ENCODE data around the gene ANKRD12.

ANKRD12 gene

DNA sequence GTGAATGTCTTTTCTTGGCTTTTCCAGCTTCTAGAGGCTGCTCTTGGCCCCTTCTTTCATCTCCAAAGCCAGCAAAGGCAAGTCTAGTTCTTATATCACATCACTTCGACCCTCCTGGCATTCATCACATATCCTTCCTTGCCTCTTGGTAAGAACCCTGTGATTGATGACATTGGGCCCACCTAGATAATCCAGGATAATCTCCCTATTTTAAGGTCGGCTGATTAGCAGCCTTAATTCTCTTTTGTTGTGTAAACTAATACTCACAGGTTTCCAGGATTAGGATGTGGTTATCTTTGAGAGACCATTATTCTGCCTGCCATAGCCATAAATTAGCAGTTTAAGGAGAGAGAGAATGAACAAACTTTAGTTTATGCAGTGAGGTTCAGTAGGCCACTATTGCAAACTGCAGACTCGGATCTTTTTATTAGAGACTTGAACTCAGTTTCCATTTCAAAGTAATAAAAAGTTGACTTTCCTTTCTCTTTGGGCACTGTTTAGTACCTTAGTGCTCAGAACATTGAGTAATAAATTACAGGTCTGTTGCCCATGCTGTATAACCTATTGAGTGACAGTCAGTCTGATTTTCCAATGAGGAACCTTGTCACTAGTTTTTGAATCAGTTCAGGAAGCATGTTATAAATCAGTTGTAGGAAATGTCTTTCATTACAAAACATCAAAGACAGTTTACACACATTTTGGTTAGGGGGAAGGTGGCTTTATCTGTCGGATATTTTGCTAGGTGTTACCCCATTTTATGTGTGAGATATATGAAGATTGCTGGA, 29.6 kb upstream of the ANKRD12 start:
- no peak for DNase-seq

DNA sequence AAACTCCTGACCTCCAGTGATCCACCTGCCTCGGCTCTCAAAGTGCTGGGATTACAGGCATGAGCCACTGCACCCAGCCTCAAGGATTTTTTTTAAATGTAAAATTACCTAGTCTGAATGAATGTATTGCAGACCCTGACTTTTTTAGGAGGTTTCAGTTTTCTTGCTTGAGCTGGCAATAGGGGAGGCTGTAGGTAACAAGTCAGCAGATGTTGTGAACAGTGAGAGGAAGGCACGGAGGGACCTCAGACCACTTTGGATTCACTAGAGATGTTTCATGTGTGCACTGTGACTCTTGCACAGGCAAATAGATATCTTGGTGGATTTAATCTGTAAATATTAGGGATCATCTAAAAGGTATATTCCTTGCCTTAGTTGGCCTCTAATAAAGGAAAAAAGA, 27.7 kb upstream of the ANKRD12 start:
- no peak for DNase-seq

DNA sequence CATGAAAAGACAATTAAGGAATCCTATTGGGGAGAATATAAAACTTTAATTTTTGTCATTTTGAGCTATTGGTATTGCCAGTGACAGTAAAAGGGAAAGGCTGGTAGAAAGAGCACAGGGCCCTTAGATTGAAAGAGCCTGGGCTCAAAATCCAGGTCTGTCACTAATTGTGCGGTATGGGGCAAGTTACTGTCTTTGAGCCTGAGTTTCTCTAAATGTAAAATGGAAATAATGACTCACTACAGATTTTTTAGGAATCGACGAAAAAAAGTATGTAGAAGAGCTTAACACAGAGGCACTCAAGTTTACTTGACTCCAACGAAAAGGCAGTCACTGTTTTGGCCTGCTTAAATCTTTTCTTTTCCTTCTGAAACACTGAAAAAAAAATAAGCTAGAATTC, 27.1 kb upstream of the ANKRD12 start:
- DNase-seq = no peak

DNA sequence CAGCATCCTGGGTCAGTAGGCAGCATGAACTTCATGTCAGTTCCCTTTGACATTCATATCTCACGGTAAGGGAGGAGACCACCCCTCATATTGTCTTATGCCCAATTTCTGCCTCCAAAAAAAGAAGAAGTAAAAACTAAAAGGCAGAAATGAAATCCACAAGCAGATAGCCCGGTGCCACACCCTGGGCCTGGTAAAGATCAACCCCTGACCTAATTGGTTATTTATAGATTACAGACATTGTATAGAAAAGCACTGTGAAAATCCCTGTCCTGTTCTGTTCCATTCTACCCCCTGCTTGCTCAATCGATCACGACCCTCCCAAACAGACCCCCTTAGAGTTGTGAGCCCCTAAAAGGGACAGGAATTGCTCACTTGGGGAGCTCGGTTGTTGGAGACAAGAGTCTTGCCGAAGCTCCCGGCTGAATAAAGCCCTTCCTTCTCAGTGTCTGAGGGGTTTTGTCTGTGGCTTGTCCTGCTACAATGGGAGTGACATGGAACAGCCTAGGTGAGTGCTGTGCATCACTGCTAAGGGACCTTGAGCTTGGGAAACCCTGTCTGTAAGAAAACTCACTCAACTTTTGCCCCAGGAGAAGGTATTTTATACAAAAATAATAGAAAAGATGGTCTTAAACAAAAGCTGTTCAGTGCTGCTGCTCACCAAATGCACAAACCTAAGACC, 23.0 kb upstream of the ANKRD12 start:
- DNase-seq = no peak

DNA sequence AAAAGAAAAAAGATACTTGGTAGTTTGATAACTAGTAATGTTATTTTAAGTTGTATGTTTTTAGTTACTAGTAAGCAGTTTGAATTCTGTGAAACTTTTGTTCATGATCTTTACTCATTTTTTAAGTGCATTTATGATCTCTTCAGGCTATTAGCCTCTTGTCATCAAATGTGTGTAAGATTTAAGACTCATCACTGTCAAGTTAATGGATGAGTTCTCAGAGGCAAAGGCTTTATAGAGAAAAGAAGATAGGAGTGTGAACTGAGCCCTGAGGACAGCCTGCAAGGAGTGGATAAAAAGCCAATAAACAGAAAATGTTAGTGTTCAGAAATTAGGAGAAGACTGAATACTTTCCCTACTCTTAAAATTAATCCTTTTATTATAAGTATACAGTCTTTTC, 20.6 kb upstream of the ANKRD12 start:
- DNase-seq = no peak

DNA sequence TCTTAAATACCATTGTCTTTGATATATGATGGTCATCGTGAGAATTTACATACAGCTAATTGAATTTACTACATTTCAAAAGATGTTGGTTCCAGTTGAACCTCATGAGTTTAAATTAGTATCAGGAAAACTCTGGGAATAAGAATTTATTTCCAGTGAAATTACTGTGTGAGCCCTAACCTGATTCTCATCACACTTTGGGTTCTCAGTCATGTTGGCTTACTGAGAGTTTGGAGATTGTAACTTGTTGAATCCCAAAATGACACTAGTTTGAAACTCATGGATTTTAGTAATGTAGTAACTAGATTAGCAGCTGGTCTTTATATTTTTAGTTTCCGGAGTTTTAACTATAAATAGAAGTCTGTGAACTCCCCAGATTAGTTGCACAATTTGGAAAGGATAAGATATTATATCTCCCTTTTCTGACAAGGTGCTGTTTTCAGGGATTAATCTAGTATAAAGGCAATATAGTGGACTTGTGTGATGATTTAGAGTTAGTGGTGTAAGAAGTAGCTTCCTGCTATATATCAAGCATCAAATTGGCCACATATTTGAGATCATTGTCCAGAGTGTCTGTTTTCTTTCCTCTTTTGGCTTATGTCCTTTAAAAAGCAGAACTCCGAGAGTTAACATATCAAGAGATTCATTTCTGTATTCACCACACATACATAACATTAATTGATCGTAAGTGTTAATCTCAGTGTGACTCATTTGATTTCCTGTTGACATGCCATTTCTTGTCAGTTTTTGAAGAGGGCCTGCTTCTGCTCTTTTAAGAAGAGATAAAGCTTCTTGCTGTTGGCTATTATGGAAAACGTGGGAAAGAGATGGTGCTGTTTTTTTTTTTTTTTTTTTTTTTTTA, 18.4 kb upstream of the ANKRD12 start:
- no peak for DNase-seq

DNA sequence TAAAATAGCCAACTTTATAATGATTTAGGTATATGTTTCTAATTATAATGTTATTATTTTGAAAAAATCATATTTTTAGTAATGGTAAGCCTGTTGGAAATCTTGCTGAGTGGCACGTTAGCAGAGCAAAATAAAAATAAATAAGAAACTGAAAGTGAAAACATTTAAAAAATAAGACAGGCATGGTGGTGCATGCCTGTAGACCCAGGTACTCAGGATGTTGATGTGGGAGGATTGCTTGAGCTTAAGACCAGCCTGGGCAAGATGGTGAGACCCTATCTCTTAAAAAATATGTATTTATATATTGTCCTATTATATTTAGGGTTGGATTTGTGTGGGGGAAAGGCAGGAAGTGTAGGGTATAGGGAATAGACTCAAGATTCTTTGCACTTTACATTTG, 15.8 kb upstream of the ANKRD12 start:
- no peak for DNase-seq

DNA sequence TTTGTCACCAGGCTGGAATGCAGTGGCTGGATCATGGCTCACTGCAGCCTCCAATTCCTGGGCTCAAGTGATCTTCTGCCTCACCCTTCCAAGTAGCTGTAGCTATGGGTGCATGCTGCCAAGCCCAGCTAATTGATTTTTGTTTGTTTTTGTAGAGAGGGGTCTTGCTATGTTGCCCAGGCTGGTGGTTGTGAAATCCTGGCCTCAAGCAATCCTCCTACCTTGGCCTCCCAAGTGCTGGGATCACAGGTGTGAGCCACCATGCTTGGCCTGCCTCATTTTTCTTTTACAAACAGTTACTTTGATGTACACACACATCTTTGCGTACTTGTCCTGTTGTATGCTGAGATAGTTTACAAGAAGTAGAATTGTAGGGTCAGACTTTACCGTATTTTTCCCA, 13.1 kb upstream of the ANKRD12 start:
- DNase-seq = no peak

DNA sequence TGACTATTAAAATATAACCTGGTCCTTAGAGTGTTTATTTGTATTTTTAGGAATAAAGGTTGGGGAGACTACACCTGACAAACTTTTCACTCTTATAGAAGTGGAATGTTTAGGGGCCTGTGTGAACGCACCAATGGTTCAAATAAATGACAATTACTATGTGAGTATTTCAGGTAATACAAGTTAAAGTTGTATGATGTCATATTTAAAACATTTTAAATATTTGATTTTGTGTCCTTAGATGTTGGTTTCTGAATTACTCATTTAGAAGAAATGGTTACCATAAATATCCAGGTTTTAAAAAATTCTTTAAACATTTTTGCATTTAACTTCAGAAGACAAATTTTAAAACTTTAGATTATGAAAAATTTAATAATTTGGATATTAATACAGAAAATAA, 11.8 kb upstream of the ANKRD12 start:
- DNase-seq = no peak

DNA sequence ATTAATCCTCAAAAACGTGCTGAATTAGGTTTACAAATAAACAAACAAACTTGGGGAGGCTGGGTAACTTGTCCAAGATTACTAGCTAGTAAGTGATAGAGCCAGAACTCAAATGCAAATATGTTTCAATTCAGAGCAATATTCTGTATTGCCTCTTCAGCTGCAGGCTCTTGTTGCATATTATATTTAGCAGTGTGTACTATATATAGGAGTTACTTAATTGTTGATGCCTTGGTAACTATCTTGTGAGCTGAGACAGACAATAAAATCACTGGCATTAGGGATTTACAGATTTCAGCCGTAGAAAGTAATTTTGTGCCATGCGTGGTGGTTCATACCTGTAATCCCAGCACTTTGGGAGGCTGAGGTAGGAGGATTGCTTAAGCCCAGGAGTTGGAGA, 10.2 kb upstream of the ANKRD12 start:
- DNase-seq = no peak

DNA sequence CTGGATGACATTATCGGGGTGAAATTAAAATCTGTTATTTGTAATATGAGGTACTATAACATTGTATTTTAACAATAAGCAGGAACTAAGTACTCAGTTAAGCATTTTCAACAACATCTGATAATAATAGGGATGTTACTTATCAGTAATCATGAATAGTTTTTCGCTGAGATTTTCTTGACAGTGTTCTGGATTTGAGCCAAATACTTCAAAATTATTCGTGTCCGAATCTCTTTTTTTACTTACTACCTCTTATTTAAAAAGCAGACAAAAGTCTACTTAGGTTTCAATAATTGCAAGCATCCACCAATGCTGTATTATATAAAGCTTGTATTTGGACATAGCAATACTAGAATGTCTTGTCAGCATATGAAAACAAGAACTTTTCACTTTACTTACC, 6.4 kb upstream of the ANKRD12 start:
- no peak for DNase-seq

DNA sequence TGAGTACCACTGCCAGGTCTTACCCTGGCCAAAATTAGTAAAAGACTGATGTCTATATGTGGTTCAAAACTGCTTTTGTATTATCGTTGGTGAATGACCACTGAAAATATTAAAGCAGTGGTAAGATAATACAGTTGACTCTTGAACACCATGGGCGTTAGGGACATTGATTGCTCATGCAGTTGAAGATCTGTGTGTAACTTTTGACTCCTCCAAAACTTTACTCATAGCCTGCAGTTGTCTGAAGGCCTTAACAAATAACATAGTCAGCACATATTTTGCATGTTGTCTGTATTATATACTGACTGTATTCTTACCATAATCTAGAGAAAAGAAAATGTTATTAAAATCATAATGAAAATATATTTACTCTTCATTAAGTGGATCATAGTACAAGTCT, 5.8 kb upstream of the ANKRD12 start:
- no peak for DNase-seq

DNA sequence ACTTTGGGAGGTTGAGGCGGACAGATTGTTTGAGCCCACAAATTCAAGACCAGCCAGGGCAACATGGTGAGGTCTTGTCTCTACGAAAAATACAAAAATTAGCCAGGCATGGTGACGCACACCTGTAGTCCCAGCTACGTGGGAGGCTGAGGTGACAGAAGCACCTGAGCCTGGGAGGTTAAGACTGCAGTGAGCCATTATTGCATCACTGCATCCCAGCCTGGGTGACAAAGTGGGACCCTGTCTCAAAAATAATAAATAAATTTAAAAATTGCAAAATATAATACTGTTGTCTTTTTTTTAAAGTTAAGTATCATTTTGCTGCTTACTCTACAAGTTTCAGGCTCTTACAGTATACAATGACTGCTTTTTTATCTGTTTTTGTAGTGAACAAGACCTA, 4.0 kb upstream of the ANKRD12 start:
- DNase-seq = no peak

DNA sequence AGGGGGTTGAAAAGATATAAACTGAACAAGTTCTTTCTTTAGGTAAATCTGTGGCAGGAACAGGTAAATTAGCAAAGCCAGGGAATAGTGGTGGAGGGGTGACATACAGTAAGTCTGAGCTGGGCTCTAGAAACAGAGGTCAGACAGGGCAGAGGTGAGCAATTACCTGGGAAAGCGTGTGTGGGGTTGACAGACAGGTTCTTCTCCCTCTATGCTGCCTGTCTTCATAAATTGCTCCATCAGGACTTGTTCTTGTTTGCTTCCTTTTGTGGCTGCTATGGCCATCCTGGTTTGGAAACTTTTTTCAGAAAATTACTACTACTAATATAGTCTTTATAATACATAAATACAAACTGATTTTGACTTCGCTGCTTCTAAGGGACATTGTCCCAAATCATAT, 3.4 kb upstream of the ANKRD12 start:
- DNase-seq = no peak

DNA sequence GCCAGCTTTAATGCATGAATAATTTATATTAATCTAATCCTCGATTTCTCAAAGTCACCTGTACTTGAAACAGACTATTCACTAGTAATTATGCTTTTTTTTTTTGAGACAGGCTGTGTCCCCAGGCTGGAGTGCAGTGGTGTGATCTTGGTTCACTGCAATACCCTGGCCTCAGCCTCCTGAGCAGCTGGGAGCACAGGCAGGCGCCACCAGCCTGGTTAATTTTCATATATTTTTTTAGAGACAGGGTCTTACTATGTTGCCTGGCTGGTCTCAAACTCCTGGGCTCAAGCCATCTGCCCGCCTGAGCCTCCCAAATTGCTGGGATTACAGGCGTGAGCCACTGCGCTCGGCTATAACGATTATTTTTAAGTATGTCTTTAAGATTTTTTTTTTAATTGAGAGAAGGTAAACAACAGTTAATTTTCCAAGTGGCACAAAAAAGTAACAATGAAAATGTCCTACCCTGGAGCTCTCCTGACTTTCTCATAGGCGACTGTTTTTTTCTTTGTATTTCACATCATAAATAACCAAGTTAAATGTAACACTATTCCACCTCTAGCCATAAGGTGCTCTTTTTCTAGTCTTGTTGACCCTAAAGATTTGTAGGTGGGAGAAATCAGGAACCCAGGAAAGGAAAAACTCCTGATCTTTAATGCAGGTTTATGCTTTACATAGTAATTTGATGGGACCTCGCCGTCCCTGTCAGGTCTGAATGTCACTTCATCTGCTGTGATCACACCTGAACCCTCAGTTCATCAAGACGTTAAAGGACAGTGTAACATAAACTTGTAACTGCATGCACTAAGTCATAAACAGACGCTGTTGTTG, 1.3 kb upstream of the ANKRD12 start:
- DNase-seq = peak; percentile 18

DNA sequence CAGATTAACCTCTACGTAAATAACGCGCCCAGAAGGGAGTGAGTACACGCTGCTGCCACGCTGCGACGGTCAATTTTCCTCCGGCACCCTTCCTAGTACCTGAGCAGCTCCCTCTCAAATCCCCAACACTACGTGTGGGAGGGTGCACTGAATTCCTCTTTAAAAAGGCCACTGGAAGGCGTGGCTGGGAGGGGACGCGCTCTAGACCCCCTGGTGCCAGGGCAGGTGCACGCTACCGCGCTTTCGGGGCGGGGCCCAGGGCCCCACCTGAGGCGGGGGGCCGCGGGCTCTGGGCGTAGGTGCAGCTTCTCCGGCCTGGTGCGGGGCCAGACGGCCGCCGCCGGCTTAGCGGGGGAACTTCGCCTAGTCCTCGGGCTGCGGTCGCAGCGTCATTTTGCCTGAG, 668 bp upstream of the ANKRD12 start:
- peak; percentile 73 for DNase-seq

DNA sequence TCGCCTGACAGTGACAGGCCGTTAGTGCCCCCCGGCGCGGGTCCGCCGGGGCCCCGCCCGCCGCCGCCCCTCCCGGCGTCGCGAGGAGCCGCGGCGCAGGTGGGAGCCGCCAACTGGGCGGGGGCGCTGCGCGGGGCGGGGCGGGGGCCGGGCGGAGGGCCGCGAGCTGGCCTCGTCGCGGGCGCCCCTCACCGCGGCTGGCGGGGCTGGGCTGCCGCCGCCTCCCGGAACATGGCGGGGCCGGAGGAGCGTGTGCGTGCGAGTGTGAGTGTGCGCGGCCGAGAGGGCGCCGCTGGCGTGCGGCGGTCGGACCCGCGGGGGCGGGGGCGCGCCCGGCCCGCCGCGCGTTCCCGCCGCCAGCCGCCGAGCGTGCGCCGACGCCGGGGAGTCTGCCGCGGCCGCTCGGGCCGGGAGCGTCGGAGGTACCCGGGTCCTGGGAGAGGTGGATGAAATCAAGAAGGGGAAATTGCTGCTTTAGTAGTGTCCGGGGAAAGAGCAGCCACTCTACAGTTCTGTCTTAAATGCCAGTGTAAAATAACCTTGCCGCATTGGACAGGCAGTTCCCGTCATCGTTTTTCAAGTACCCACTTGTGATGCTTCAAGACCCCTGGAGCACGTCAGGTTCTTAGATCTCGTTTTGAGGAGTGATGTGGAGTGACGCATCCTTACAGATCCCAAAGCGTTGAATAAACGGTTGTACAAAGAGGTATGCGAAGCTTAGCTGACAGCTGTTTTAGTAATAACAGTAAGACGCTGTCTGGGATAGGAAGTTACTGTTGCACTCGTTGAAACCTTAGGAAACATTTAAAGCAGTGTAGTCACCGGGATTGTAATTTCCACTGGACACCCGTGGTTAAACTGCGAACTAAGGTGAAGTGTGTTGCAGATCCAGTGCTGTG, 836 bp downstream of the ANKRD12 start:
- DNase-seq = peak; percentile 91

DNA sequence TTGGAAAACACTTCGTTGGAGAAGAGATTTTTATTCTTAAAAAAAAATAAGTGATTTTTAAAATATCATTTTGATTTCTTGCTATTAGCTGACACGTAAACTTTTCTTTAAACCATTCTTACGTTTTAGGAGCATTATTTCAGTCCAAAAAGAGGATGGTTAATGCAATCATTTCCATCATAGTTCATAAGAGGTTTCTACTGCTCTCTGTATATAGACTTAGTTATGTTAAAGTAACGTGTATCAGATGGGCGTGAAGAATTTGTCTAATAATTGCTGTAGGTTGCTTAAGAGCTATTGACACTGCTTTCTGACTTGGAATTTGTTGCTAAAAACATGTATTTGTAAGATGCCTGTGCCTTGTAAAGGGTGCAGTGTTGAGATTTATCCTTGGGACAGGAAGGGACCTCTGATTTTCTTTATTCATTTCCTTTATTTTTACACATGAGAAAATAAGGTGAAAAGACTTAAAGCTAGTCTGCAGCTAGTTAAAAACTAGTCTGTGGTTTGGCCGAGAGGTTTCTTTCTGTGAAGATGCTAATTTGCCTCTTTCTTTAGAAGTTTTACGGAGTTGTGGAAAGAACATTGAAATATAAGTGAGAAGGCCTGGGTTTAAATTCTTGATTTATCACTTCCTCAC, 2.9 kb downstream of the ANKRD12 start:
- no peak for DNase-seq

DNA sequence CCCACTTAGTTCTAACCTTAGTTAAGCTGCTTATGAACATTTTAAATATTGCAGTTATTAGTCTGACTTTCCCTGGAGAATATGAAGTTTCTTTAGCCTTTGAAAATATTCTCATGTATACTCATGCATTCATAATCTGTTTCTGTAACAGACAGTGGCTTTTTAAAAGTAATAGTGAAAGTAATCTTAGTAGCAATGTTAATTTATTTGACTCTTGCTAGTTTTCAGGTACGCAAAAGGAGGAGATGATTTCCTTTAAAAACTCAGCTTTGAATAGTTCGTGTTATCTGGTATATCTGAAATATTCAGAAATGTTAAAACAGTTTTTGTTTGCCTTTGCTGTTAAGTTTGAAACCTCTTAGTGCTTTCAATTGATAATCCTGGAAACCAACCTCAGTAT, 3.8 kb downstream of the ANKRD12 start:
- no peak for DNase-seq

DNA sequence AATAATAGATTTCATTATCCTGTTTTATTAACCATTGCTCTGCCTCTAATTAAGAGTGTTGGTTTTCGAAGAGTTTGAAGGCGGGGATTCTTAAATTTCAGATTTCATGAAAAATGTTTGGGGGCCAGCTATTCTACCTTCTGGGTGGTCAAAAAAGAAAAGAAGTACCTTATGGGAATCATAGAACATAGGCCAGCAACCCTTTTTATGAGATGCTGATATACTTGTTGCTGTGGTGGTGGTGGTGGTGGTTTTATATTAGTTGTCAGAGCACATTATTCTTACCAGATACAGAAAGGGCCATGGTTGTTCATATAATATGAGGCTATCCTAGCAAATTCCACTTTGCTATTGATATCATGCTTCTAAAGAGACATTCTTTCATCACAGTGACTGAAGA, 4.4 kb downstream of the ANKRD12 start:
- DNase-seq = no peak

DNA sequence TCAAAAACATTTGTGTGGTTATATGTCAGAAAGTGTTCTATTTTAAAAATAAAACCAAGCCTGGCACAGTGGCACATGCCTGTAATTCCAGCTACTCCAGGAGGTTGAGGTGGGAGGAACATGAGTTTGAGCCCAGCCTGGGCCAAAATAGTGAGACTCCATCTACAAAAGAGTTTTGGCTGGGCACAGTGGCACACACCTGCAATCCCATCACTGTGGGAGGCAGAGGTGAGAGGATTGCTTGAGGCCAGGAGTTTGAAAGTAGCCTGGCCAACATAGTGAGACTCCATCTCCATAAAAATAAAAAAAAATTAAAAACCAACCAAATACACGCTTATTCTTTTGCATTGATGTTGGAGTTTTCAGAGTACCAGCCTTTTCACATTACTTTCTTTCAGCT, 9.6 kb downstream of the ANKRD12 start:
- no peak for DNase-seq

Data from eye (tissue), 1 donor.